Activated naive CD8-positive, alpha-beta T cell (primary cell): Measurements from ENCODE around the gene ATG7.
"Not testable (repeated sequence)": the region's sequence is repeated elsewhere in the genome, so short reads cannot be mapped to it uniquely, and the experiment has no call there.

Experiments used
- H3K27ac Mint-ChIP-seq: one replicate; pipeline ENCODE4 v1.8.0; 2021; ENCODE audit warnings: mixed read lengths
- H3K27me3 Mint-ChIP-seq: one replicate; pipeline ENCODE4 v1.8.0; 2021; ENCODE audit warnings: mixed read lengths
- H3K36me3 Mint-ChIP-seq: one replicate; pipeline ENCODE4 v1.8.0; 2021; ENCODE audit warnings: mixed read lengths
- H3K4me1 Mint-ChIP-seq: one replicate; pipeline ENCODE4 v1.8.0; 2021; ENCODE audit warnings: low read depth, mixed read lengths
- H3K4me3 Mint-ChIP-seq: one replicate; pipeline ENCODE4 v1.8.0; 2021; ENCODE audit warnings: mild to moderate bottlenecking, mixed read lengths
- H3K9me3 Mint-ChIP-seq: one replicate; pipeline ENCODE4 v1.8.0; 2021; ENCODE audit warnings: low read depth, mixed read lengths

ATG7 gene

GRCh38 chr3:11339541-11339940 lies 67.3 kb downstream of the ATG7 start:
- Mint-ChIP-seq H3K27me3 (no peaks in the 10 kb centered on the region), H3K4me1 (peaks cover 2% of the 10 kb centered on the region), H3K4me3 (no peak overlapping the region), H3K9me3 (no peaks in the 10 kb centered on the region), H3K27ac (no peak overlapping the region), H3K36me3 (peaks cover 17% of the 10 kb centered on the region)

GRCh38 chr3:11346416-11346815 lies 74.2 kb downstream of the ATG7 start:
- no peaks in the 10 kb centered on the region for H3K27me3 Mint-ChIP-seq
- no peaks in the 10 kb centered on the region for H3K9me3 Mint-ChIP-seq
- H3K4me3 Mint-ChIP-seq: no peak overlapping the region
- peaks cover 36% of the 10 kb centered on the region for H3K36me3 Mint-ChIP-seq
- H3K27ac Mint-ChIP-seq: no peak overlapping the region
- no peaks in the 10 kb centered on the region for H3K4me1 Mint-ChIP-seq

GRCh38 chr3:11348877-11349276 lies 76.7 kb downstream of the ATG7 start:
- not testable (repeated sequence) for H3K9me3 Mint-ChIP-seq, H3K4me1 Mint-ChIP-seq, H3K27me3 Mint-ChIP-seq, H3K4me3 Mint-ChIP-seq, H3K27ac Mint-ChIP-seq
- peaks cover 35% of the 10 kb centered on the region for H3K36me3 Mint-ChIP-seq

- Mint-ChIP-seq H3K4me3 (no peak overlapping the region), H3K4me1 (no peaks in the 10 kb centered on the region), H3K27me3 (no peaks in the 10 kb centered on the region), H3K9me3 (no peaks in the 10 kb centered on the region), H3K27ac (no peak overlapping the region), H3K36me3 (peaks cover 29% of the 10 kb centered on the region)
These were observed 77.2 kb downstream of the ATG7 start for GRCh38 chr3:11349446-11349845.

- Mint-ChIP-seq H3K4me3 (no peak overlapping the region), H3K27me3 (no peaks in the 10 kb centered on the region), H3K27ac (no peak overlapping the region), H3K36me3 (peaks cover 32% of the 10 kb centered on the region), H3K4me1 (no peaks in the 10 kb centered on the region), H3K9me3 (no peaks in the 10 kb centered on the region)
These were observed 78.2 kb downstream of the ATG7 start for GRCh38 chr3:11350374-11350773.

- Mint-ChIP-seq H3K36me3 (peaks cover 32% of the 10 kb centered on the region), H3K27ac (no peak overlapping the region), H3K4me3 (no peak overlapping the region), H3K27me3 (no peaks in the 10 kb centered on the region), H3K9me3 (no peaks in the 10 kb centered on the region), H3K4me1 (no peaks in the 10 kb centered on the region)
These were observed 79.3 kb downstream of the ATG7 start for GRCh38 chr3:11351451-11351850.

- Mint-ChIP-seq H3K27me3 (no peaks in the 10 kb centered on the region), H3K4me1 (no peaks in the 10 kb centered on the region), H3K27ac (no peak overlapping the region), H3K36me3 (peaks cover 8% of the 10 kb centered on the region), H3K9me3 (no peaks in the 10 kb centered on the region), H3K4me3 (no peak overlapping the region)
These were observed 84.1 kb downstream of the ATG7 start for GRCh38 chr3:11356269-11356668.

- no peaks in the 10 kb centered on the region for H3K27me3 Mint-ChIP-seq
- no peaks in the 10 kb centered on the region for H3K9me3 Mint-ChIP-seq
- no peaks in the 10 kb centered on the region for H3K4me1 Mint-ChIP-seq
- H3K36me3 Mint-ChIP-seq: peaks cover 22% of the 10 kb centered on the region
- H3K4me3 Mint-ChIP-seq: no peak overlapping the region
- no peak overlapping the region for H3K27ac Mint-ChIP-seq
These were observed 90.4 kb downstream of the ATG7 start for GRCh38 chr3:11362600-11362999.

- Mint-ChIP-seq H3K9me3 (no peaks in the 10 kb centered on the region), H3K4me1 (no peaks in the 10 kb centered on the region), H3K4me3 (no peak overlapping the region), H3K27ac (no peak overlapping the region), H3K27me3 (no peaks in the 10 kb centered on the region), H3K36me3 (peaks cover 24% of the 10 kb centered on the region)
These were observed 91.5 kb downstream of the ATG7 start for GRCh38 chr3:11363715-11364114.

- Mint-ChIP-seq H3K9me3 (no peaks in the 10 kb centered on the region), H3K27ac (no peak overlapping the region), H3K4me1 (no peaks in the 10 kb centered on the region), H3K36me3 (peaks cover 24% of the 10 kb centered on the region), H3K4me3 (no peak overlapping the region), H3K27me3 (no peaks in the 10 kb centered on the region)
These were observed 92.0 kb downstream of the ATG7 start for GRCh38 chr3:11364181-11364580.

GRCh38 chr3:11367143-11367693 lies 95.0 kb downstream of the ATG7 start:
- H3K4me3 Mint-ChIP-seq: no peak overlapping the region
- H3K27me3 Mint-ChIP-seq: no peaks in the 10 kb centered on the region
- H3K4me1 Mint-ChIP-seq: no peaks in the 10 kb centered on the region
- H3K36me3 Mint-ChIP-seq: peaks cover 24% of the 10 kb centered on the region
- H3K9me3 Mint-ChIP-seq: no peaks in the 10 kb centered on the region
- no peak overlapping the region for H3K27ac Mint-ChIP-seq

- H3K4me1 Mint-ChIP-seq: no peaks in the 10 kb centered on the region
- H3K36me3 Mint-ChIP-seq: peaks cover 10% of the 10 kb centered on the region
- H3K4me3 Mint-ChIP-seq: no peak overlapping the region
- no peaks in the 10 kb centered on the region for H3K9me3 Mint-ChIP-seq
- no peak overlapping the region for H3K27ac Mint-ChIP-seq
- no peaks in the 10 kb centered on the region for H3K27me3 Mint-ChIP-seq
These were observed 98.0 kb downstream of the ATG7 start for GRCh38 chr3:11370191-11370590.

GRCh38 chr3:11370966-11371365 lies 98.8 kb downstream of the ATG7 start:
- no peak overlapping the region for H3K4me3 Mint-ChIP-seq
- H3K9me3 Mint-ChIP-seq: no peaks in the 10 kb centered on the region
- H3K36me3 Mint-ChIP-seq: peaks cover 10% of the 10 kb centered on the region
- H3K27ac Mint-ChIP-seq: no peak overlapping the region
- no peaks in the 10 kb centered on the region for H3K27me3 Mint-ChIP-seq
- no peaks in the 10 kb centered on the region for H3K4me1 Mint-ChIP-seq

GRCh38 chr3:11371747-11372146 lies 99.5 kb downstream of the ATG7 start:
- Mint-ChIP-seq H3K9me3 (no peaks in the 10 kb centered on the region), H3K27me3 (no peaks in the 10 kb centered on the region), H3K27ac (no peak overlapping the region), H3K36me3 (peaks cover 9% of the 10 kb centered on the region), H3K4me1 (no peaks in the 10 kb centered on the region), H3K4me3 (no peak overlapping the region)

GRCh38 chr3:11373235-11373634 lies 101.0 kb downstream of the ATG7 start:
- Mint-ChIP-seq H3K9me3 (no peaks in the 10 kb centered on the region), H3K36me3 (peaks cover 10% of the 10 kb centered on the region)

GRCh38 chr3:11373654-11374053 lies 101.5 kb downstream of the ATG7 start:
- Mint-ChIP-seq H3K27me3 (no peaks in the 10 kb centered on the region), H3K27ac (no peak overlapping the region), H3K9me3 (no peaks in the 10 kb centered on the region), H3K36me3 (peaks cover 10% of the 10 kb centered on the region), H3K4me3 (no peak overlapping the region), H3K4me1 (no peaks in the 10 kb centered on the region)

More at GRCh38 chr3:11373235-11373634, 101.0 kb downstream of the ATG7 start:
- Mint-ChIP-seq H3K4me1 (no peaks in the 10 kb centered on the region), H3K4me3 (no peak overlapping the region), H3K27me3 (no peaks in the 10 kb centered on the region), H3K27ac (no peak overlapping the region)
